ENCODE results near the gene TIMM17B.
"Not testable (repeated sequence)": the region's sequence is repeated elsewhere in the genome, so short reads cannot be mapped to it uniquely, and the experiment has no call there.

Gene TIMM17B

DNA sequence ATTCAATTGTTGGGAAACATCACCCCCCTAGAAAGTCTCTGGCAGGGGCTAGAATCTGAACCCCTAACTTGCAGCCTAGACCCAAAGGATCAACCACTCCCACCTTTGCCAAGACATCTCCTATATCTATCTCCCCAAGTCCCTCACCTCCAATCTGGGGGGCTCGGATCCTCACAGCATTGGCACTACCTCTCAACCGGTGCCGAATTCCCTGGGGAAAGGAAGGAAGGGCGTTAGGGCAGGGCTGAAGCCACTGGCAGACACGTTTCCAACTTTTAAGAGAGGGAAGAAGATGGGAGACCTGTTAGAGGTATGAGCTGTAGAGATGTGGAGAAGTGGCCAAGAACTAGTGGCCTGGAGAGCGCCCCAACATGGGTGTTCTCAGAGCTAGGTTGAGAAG is 2.7 kb downstream of the TIMM17B start:
- no peak for DNase-seq (ENCODE audit: low read depth)

DNA sequence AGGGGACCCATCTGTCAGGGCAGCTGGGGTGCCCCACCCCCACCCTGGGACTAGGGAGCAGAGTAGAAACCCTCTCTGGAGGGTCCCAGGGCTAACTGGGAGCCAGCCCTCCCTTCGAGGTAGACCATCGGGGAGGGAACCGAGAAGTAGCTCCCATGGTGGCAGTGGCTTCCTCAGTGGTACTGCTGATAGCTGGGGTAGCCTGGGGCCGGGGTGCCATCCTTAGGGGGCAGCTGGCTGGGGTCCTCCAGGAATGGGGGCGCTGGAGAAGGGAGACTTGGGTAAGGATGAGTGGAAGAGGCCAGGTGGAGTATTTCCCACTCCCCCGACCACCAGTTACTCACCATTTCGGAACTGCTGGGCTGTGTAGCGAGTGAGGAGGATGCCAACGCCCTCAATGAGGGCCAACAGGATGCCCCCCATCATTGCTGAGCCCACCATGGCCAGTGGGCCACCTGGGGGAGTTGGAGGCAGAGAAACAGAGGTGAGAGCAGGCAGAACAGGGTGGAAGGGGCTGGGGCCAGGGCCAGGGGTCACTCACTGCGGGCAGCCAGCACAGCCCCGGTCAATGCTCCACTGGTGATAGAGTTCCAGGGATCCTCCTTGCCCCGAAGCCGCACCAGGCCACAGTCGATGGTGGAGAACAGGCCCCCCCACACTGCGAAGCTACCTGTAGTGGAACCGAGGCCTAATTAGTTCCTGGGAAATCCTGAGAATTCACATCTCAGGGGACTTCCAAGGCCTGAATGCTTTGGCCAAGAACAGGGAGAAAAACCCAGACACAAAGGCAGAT is 3.8 kb downstream of the TIMM17B start:
- no peak for DNase-seq (ENCODE audit: low read depth)

DNA sequence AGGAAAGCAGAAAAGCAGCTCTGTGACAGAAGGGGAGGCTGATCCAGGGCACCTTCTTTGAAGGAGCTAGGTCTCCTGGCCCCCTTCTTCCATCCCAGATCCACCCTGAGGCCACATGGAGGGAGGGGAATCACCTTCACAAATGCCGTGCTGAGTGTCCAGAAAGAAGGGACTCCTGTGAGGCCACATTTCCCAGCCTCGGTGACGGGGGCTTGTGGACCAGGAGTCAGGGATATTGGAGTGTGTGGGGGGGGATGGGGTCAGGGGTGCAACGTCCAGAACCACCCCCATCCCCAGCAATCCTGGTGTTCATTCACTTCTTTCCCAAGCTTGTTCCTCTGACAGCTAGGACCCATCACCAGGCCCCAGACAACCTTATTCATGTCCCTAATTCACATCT is 4.7 kb downstream of the TIMM17B start:
- no peak for DNase-seq (ENCODE audit: low read depth)

DNA sequence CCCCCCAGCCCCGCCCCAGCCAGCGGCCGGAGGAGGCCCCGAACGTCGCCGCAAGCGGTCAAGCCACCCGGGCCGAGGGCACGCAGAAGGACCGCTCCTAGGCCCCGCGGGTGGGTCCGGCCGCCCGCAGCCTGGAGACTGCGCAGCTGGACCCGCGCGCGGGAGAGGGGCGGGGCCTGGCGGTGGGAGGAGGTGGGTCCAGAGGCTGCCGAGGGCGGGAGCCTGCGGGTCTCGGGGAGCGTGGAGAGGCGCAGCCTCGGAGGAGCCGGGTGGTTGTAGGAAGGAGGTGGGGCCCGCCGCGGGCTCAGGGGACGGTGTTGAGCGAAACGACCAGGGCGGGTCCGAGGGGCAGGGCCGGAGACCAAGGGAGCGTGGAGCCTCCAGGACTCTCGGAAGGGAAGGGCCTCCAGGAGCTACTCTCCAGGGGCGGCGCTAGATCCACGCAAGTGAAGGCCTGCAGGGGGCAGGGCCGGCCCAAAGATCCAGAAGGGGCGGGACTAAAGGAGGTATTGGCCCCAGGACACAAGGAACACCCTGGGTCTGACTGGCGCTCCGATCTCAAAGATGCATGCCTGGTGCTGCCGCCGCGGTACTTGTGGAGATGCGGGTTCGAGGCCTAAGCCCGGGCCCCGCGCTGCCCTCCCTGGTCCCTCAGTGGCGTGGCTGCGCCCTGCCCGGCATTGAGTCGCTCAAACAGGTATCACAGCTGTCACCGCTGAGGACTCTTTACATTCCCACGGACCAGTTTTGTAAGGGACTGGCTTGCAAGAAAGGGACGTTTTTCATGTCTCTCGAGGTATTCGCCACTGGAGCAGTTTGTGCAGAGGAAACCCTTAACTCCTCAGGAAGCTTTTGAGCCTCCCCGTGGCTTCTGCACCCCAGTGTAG is 5.9 kb downstream of the TIMM17B start:
- DNase-seq (ENCODE audit: low read depth) = peak; percentile 74

DNA sequence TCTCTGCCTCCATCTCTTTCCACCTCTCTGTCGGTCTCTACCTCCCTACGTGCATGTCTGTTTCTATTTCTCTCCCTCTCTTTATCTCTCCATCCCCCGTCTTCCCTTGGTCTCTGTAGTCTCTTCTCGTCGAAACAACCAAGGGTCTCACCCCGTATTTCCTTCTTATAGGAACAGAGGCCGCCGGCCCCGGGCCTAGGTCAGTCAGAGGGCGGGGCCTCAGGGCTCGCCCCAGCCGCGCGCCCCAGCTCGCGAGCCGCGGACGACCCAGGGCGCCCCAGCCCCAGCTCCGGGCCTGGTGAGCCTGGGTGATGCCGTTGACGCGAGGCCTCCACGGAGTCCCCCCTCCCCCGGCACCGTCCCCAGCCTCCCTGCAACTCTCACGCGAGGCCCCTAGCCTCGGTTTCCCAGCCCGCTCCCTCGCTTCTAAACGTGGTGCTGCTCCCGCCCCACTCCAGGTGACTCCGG is 6.6 kb downstream of the TIMM17B start:
- no peak for DNase-seq (ENCODE audit: low read depth)

DNA sequence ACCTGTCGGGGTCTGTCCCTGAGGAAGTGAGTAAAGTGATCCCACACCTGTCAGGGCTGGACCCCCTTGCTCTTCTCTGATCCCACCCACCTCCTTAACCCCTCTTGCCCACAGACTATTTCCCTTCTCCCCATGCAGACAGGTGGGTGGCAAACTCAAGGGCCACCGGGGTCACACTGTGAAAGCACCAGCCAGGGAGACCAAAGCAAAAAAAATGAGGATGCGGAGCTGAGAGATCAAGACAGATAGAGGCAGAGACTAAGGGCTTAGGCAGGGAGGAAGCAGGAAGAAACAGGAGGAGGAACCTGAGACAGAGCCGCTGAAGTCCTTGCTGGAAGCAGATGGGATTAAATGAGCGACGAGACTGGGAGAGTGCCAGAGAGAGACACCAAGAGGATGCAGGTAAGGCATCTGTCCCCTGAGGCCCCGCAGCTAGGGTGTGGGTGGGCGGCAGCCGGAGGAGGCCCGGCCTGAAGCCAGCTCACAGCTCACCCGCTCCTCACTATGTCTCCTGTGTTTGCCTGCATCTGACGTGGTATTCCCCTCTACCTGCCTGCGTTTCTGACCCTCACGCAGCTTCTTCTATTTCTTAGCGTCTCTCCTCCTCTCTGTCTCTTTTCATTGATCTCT is 7.2 kb downstream of the TIMM17B start:
- no peak for DNase-seq (ENCODE audit: low read depth)

DNA sequence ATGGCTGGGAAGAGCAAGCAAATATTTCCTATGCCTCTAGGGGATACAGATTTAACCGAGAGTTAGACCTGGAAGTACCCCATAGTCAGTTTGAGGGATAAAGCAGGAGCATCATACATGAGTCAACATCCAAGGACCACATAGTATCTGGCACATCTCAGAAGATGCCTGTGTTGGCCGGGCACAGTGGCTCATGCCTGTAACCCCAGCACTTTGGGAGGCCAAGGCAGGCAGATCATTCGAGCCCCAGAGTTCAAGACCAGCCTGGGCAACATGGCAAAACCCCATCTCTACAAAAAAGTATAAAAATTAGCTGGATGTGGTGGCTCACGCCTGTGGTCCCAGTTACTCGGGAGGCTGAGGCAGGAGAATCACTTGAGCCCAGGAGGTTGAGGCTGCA is 11.0 kb downstream of the TIMM17B start:
- not testable (repeated sequence) for DNase-seq (ENCODE audit: low read depth)

DNA sequence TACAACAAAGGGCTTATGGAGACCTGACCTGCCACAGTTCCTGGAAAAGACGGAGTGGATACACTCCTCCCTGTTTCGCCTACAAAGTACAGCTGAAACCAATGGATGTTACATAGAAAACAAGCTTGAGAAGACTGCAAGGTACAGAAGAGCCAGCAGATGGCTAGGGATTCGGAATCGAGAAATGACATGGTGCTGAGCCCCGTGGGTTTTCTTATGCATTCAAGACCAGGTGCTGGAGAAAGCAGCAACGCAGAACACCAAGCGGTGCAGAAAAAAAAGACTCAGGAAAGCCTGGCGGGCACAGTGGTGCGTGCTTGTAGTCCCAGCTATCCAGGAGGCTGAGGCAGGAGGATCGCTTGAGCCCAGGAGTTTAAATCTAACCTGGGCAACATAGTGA is 13.8 kb downstream of the TIMM17B start:
- DNase-seq (ENCODE audit: low read depth) = no peak

DNA sequence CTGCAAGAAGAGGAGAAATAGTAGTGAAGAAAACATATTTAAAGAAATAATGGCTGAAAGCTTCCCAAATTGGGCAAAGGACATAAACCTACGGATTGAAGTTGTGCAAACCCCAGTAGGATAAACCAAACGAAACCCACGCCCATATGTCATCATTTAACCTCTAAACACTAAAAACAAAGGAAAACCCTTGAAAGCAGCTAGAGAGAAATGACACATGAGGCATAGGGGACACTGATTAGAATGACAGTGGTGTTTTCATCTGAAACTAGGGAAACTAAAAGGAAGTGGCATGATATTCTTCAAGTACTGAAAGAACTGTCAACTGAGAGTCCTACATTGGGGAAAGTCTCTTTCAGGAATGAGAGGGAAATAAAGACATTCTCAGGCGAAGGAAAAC is 20.6 kb downstream of the TIMM17B start:
- not testable (repeated sequence) for DNase-seq (ENCODE audit: low read depth)

DNA sequence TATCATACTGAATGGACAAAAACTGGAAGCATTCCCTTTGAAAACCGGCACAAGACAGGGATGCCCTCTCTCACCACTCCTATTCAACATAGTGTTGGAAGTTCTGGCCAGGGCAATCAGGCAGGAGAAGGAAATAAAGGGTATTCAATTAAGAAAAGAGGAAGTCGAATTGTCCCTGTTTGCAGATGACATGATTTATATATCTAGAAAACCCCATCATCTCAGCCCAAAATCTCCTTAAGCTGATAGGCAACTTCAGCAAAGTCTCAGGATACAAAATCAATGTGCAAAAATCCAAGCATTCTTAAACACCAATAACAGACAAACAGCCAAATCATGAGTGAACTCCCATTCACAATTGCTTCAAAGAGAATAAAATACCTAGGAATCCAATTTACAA is 25.6 kb downstream of the TIMM17B start:
- DNase-seq (ENCODE audit: low read depth) = not testable (repeated sequence)

DNA sequence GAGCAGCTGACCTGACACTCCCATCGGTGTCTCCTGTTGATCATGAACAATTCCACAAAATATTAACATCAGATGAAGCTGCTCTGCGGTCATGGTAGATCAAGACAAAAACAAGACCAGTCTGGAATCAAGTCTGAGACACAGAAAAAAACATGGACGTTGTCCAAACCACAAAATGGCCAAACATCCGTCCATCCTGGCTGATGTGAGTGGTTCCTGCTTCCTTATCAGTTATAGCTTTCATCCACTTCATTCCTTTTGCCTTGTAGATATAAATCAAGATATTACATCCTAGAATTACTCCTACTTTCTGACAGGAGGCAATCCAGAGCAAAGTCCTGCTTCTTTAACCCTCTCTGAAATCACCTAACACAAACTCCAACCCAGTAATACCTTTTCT is 33.4 kb downstream of the TIMM17B start:
- DNase-seq (ENCODE audit: low read depth) = no peak

DNA sequence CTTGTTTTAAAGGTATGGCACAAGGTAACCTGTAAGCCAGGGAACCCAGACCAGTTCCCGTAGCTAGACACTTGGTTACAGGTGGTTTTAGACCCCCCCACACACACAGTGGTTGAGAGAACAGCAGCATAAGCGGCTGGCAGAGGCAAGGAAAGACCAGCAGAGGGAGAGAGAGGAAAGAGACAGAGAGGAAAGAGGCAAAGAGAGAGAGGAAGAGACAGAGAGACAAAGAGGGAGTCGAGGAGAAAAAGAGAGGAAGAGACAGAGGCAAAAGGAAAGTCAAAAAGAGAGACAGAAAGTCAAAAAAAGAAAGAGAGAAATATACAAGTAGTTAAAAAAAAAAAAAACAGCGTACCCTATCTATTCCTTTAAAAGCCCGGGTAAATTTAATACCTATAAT is 42.7 kb downstream of the TIMM17B start:
- DNase-seq (ENCODE audit: low read depth) = no peak

DNA sequence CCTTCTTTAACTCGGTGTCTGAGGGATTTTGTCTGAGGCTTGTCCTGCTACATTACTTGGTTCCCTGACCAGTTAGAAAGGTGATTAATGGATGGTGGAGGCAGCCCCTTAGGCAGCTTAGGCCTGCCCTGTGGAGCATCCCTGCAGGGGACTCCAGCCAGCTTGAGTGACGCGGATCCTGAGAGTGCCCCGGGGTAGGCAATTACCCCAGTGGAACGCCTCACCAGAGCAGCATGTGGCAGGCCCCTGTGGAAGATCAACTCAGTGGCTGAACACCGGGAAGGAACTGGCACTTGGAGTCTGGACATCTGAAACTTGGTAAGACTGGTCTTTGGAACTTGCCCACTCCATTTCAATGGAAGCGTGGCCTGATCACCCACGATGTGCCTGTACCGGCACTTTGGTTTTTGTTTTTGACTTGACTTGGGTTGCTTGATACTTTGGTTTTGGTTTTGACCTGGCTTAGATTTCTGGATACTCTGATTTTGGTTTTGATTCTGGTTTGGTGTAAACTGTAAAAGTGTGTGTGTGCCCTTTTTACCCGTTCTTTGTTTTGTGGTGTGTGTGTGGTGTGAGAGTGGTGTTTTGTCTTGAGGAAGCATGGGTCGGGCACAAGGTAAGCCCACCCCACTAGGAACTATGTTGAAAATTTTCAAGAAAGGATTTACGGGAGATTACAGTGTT is 43.3 kb downstream of the TIMM17B start:
- not testable (repeated sequence) for DNase-seq (ENCODE audit: low read depth)

DNA sequence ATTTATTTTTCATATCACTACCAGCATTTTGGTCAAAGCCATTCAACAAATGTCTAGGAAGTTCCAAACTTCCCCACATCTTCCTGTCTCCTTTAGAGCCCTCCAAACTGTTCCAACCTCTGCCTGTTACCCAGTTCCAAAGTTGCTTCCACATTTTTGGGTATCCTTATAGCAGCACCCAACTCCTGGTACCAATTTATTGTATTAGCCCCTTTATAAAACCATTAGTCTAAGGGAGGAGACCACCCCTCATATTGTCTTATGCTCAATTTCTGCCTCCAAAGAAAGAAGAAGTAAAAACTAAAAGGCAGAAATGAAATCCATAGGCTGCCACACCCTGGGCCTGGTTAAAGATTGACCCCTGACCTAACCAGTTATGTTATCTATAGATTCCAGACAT is 44.1 kb downstream of the TIMM17B start:
- not testable (repeated sequence) for DNase-seq (ENCODE audit: low read depth)

DNA sequence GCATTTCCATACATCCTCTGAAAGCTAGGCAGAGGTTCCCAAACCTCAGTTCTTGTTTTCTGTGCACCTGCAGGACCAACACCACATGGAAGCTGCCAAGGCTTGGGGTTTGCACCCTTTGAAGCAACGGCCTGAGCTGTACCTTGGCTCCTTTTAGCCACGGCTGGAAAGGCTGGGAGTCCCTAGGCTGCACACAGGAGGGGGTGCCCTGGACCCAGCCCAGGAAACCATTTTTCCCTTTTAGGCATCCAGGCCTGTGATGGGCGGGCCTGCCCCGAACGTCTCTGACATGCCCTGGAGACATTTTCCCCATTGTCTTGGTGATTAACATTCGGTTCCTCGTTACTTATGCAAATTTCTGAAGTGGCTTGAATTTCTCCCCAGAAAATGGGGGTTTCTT is 44.7 kb downstream of the TIMM17B start:
- DNase-seq (ENCODE audit: low read depth) = no peak

DNA sequence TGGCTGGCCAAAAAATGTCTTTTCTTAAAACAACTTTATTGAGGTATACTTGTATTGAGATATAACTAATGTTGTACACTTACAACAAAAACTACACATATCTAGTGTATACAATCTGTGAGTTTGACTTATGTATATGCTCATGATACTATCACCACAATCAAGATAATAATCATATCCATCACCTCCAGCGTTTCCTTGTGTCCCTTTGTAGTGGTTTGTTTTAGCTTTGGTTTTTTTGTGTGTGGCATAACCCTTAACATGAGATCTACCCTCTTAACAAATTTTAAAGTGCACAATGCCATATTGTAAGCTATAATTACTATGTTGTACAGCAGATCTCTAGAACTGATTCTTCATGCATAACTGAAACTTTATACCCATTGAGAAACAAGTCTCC is 48.7 kb downstream of the TIMM17B start:
- DNase-seq (ENCODE audit: low read depth) = no peak

Measured in fibroblast of the conjunctiva (primary cell).